ENCODE results near the gene RASGRP2. TPM values are rescaled to one million over a fixed set of nuclear protein-coding genes. Genes with fewer than 3 reads are reported as not detected.

The RASGRP2 gene
- 39.7 TPM for total RNA-seq

- DNase-seq (ENCODE audit: low spot score), result peak; percentile 89
- ATAC-seq, result peak; percentile 55
- intact Hi-C loops (cut with DNase I), result no loop called here
These were observed at the start of gene RASGRP2 for GRCh38 chr11:64743591-64744543. Gene RASGRP2, minus strand, starts transcription at chr11:64744142. Its CDS starts 1,276 bp downstream, at chr11:64742866.

GRCh38 chr11:64792482-64792881 is 48.5 kb upstream of the RASGRP2 start:
- intact Hi-C loops (cut with DNase I), result no loop called here
- no peak for ATAC-seq
- peak; percentile 34 for DNase-seq (ENCODE audit: low spot score)

GRCh38 chr11:64791781-64792291 is 47.9 kb upstream of the RASGRP2 start:
- DNase-seq (ENCODE audit: low spot score) (peak; percentile 45), ATAC-seq (no peak)
- intact Hi-C loops (cut with DNase I), result no loop called here

- ATAC-seq (no peak), DNase-seq (ENCODE audit: low spot score) (peak; percentile 39)
- intact Hi-C loops (cut with DNase I), result no loop called here
These were observed 46.5 kb upstream of the RASGRP2 start for GRCh38 chr11:64790205-64791095.

GRCh38 chr11:64789331-64790204 is 45.6 kb upstream of the RASGRP2 start:
- intact Hi-C loops (cut with DNase I), result no loop called here
- ATAC-seq, result no peak
- peak; percentile 48 for DNase-seq (ENCODE audit: low spot score)

- ATAC-seq (no peak), DNase-seq (ENCODE audit: low spot score) (peak; percentile 51)
- intact Hi-C loops (cut with DNase I), result no loop called here
These were observed 44.6 kb upstream of the RASGRP2 start for GRCh38 chr11:64788321-64789215.

- DNase-seq (ENCODE audit: low spot score) (peak; percentile 78), ATAC-seq (peak; percentile 68)
- intact Hi-C loops (cut with DNase I), result no loop called here
These were observed 43.8 kb upstream of the RASGRP2 start for GRCh38 chr11:64787526-64788320.

- ATAC-seq (no peak), DNase-seq (ENCODE audit: low spot score) (peak; percentile 51)
- intact Hi-C loops (cut with DNase I), result no loop called here
These were observed 42.4 kb upstream of the RASGRP2 start for GRCh38 chr11:64786308-64786707.

GRCh38 chr11:64784813-64785581 is 41.1 kb upstream of the RASGRP2 start:
- DNase-seq (ENCODE audit: low spot score), result no peak
- no peak for ATAC-seq
- intact Hi-C loops (cut with DNase I), result no loop called here

- DNase-seq (ENCODE audit: low spot score) (peak; percentile 98), ATAC-seq (peak; percentile 98)
- intact Hi-C loops (cut with DNase I), result no loop called here
These were observed 34.7 kb upstream of the RASGRP2 start, which contains the start of gene SF1 for GRCh38 chr11:64778473-64779298. Gene SF1, minus strand, starts transcription at chr11:64778542. Its CDS starts 150 bp downstream, at chr11:64778392.

GRCh38 chr11:64778223-64778472 is 34.2 kb upstream of the RASGRP2 start:
- intact Hi-C loops (cut with DNase I), result no loop called here
- DNase-seq (ENCODE audit: low spot score) (no peak), ATAC-seq (no peak)

GRCh38 chr11:64777449-64778222 is 33.7 kb upstream of the RASGRP2 start:
- ATAC-seq (peak; percentile 43), DNase-seq (ENCODE audit: low spot score) (peak; percentile 89)
- intact Hi-C loops (cut with DNase I), result no loop called here

- DNase-seq (ENCODE audit: low spot score) (peak; percentile 42), ATAC-seq (no peak)
- intact Hi-C loops (cut with DNase I), result no loop called here
These were observed 32.9 kb upstream of the RASGRP2 start for GRCh38 chr11:64776875-64777274.

GRCh38 chr11:64776425-64776824 is 32.5 kb upstream of the RASGRP2 start:
- DNase-seq (ENCODE audit: low spot score) (no peak), ATAC-seq (no peak)
- intact Hi-C loops (cut with DNase I), result no loop called here

- DNase-seq (ENCODE audit: low spot score) (peak; percentile 14), ATAC-seq (no peak)
- intact Hi-C loops (cut with DNase I), result no loop called here
These were observed 30.2 kb upstream of the RASGRP2 start for GRCh38 chr11:64774144-64774543.
